Measurements from ENCODE around the gene SOCS6.

- no peak for TF ChIP-seq CTCF (IDR thresholded peaks at IDR 0.05; ENCODE audit: extremely low read depth in 1 of 2, insufficient read depth in 1 of 2, low read depth in 1 of 2, low read length in 2 of 2)
- TF ChIP-seq JUN (IDR thresholded peaks at IDR 0.05; ENCODE audit: borderline replicate concordance, insufficient read depth, insufficient read length, low read depth): no peak
- no peak for TF ChIP-seq POLR2AphosphoS5 (IDR thresholded peaks at IDR 0.05; ENCODE audit: insufficient read depth, low read depth, low read length)
- TF ChIP-seq GATA2 (IDR thresholded peaks at IDR 0.05; ENCODE audit: insufficient read depth, insufficient read length, low read depth, low read length): no peak
- no peak for TF ChIP-seq MYC (IDR thresholded peaks at IDR 0.05; ENCODE audit: low read depth, low read length)
Measured at GRCh38 chr18:70308555-70309294, 19.9 kb downstream of the SOCS6 start.

All from endothelial cell of umbilical vein (primary cell).